NCI-H82 treated with DMSO at 0.1 percent for 48 hours (cell line): ENCODE data around the gene GDAP1L1.

Experiments used
- DNase-seq: peaks from one replicate; lab custom pipeline; 2025; ENCODE audit not compliant: unreplicated experiment; lab: John Stamatoyannopoulos, UW

Gene GDAP1L1

GRCh38 chr20:44251284-44251683 is 4.2 kb downstream of the GDAP1L1 start:
- DNase-seq = no peak

- no peak for DNase-seq
These were observed 6.4 kb downstream of the GDAP1L1 start for GRCh38 chr20:44253528-44253927.

- DNase-seq = no peak
These were observed 7.0 kb downstream of the GDAP1L1 start for GRCh38 chr20:44254073-44254472.

GRCh38 chr20:44255942-44256341 is 8.8 kb downstream of the GDAP1L1 start:
- no peak for DNase-seq

GRCh38 chr20:44256961-44257360 is 9.9 kb downstream of the GDAP1L1 start:
- DNase-seq = no peak

- DNase-seq = no peak
These were observed 11.2 kb downstream of the GDAP1L1 start for GRCh38 chr20:44258226-44258890.

- DNase-seq = no peak
These were observed 17.2 kb downstream of the GDAP1L1 start for GRCh38 chr20:44264287-44264686.

- DNase-seq = no peak
These were observed 21.7 kb downstream of the GDAP1L1 start for GRCh38 chr20:44268802-44269201.

- DNase-seq = no peak
These were observed 25.0 kb downstream of the GDAP1L1 start for GRCh38 chr20:44271915-44272663.

- DNase-seq = no peak
These were observed 26.4 kb downstream of the GDAP1L1 start for GRCh38 chr20:44273231-44274215.

GRCh38 chr20:44274303-44275017 is 27.4 kb downstream of the GDAP1L1 start:
- DNase-seq = no peak

- no peak for DNase-seq
These were observed 32.1 kb downstream of the GDAP1L1 start for GRCh38 chr20:44279228-44279627.

- no peak for DNase-seq
These were observed 33.3 kb downstream of the GDAP1L1 start for GRCh38 chr20:44280387-44280786.

GRCh38 chr20:44282192-44282591 is 35.1 kb downstream of the GDAP1L1 start:
- no peak for DNase-seq

GRCh38 chr20:44284032-44284431 is 36.9 kb downstream of the GDAP1L1 start:
- no peak for DNase-seq

- no peak for DNase-seq
These were observed 40.4 kb downstream of the GDAP1L1 start for GRCh38 chr20:44287272-44288097.

- no peak for DNase-seq
These were observed 41.1 kb downstream of the GDAP1L1 start for GRCh38 chr20:44288252-44288651.

GRCh38 chr20:44291754-44292153 is 44.6 kb downstream of the GDAP1L1 start:
- no peak for DNase-seq

GRCh38 chr20:44296011-44296410 is 48.9 kb downstream of the GDAP1L1 start:
- no peak for DNase-seq

- DNase-seq = no peak
These were observed 50.6 kb downstream of the GDAP1L1 start for GRCh38 chr20:44297721-44298120.
